Stimulated activated CD4-positive, alpha-beta T cell treated with anti-CD3 and anti-CD28 coated beads, Interleukin-15, amount 100 ng/mL, for 1 hour (primary cell): ENCODE results near the gene CAMKMT.
"Not testable (repeated sequence)": the region's sequence is repeated elsewhere in the genome, so short reads cannot be mapped to it uniquely, and the experiment has no call there.

Source experiments
- DNase-seq, 2 donors: peaks; one replicate each; pipeline ENCODE4 v3.0.0-alpha.2; 2020; ENCODE audit warnings: low read depth in 1 of 2, low spot score in 1 of 2

The CAMKMT gene

GRCh38 chr2:44498551-44498950 is 136.8 kb downstream of the CAMKMT start:
- DNase-seq = no peak

GRCh38 chr2:44505664-44506063 is 143.9 kb downstream of the CAMKMT start:
- not testable (repeated sequence) for DNase-seq

- no peak for DNase-seq
Observed at GRCh38 chr2:44510246-44510645, 148.5 kb downstream of the CAMKMT start.

GRCh38 chr2:44515416-44515815 is 153.7 kb downstream of the CAMKMT start:
- no peak for DNase-seq

DNA sequence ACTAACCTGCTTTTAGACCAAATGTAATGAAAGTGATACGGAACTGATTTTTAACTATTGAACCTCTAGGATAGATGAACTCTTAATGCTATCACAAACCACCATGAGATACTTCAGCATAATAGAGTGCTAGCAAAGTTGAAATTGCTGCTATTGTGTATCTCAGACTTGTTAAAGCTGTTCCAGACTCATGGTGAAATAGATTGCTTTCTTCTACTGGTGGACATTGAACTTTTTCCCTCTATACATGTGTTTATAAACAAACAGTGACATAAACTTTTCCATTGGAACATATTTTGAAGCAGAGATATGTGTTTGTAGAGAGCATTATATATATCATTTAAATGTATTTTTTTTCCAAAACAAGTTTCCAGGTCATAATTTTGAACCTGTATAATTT is 157.3 kb downstream of the CAMKMT start:
- no peak for DNase-seq

DNA sequence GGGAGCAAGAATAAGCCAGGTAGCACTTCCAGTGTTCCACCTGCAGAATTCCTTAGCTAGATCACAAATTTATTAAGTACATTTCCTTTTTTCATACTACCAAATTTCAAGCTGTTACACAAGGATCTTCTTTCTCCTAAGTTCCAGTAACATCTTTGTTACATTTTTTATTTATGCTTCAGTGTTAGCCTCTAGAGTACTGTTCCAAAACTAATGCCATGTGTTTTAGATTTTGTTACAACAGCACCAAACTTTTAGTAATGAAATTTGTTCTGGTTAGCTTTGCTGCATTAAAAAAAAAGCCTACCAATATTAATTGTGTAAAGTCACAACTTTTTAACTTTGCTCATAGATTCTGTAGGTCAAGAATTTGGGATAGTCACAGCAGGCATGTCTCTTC is 161.1 kb downstream of the CAMKMT start:
- DNase-seq = no peak

DNA sequence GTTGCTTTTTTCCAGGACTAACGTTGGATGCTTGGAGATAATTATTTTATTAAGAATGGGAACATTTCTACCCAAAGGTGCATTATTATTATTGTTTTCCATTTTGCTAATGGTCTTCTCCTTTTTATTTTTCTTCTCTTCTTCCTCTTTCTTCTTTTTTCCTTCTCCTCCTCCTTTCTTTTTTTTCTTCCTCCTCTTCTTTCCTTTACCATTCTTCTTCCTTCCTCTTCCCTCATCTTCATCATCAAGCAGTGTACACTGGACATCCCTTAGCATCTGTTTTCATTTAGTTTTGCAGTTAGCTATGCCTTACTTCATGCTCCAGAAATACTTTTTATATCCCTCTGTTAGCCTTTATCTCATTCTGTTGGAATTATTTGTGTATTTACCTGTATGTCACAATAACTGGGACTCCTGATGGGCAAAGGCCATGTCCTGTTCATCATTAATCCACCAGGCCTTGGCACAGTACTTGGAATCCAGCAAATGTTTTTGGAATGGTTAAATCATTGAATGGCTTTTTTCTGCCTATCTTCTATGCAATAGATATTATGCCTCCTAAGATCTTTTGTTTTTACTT is 162.7 kb downstream of the CAMKMT start:
- DNase-seq = no peak

- no peak for DNase-seq
Observed at GRCh38 chr2:44526352-44526751, 164.6 kb downstream of the CAMKMT start.

GRCh38 chr2:44528595-44528994 is 166.8 kb downstream of the CAMKMT start:
- DNase-seq = no peak

DNA sequence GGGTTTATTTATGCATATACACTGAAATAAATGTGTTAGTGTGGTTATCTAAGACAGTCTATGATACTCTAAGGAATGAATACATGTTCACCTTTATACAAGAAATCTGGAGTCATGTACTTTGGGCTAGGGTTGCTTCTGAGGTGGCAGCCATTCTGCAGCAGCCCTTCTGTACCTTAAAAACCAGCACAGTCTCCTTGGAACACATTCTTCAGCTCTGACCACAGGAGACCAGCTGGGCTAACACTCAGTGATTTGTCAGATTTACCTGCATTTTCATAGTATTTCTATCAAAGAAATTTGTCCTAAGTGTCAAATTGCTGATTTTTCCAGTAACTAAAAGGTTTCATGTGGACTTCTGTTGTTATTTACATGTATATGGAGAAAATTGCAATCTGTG is 167.7 kb downstream of the CAMKMT start:
- no peak for DNase-seq

DNA sequence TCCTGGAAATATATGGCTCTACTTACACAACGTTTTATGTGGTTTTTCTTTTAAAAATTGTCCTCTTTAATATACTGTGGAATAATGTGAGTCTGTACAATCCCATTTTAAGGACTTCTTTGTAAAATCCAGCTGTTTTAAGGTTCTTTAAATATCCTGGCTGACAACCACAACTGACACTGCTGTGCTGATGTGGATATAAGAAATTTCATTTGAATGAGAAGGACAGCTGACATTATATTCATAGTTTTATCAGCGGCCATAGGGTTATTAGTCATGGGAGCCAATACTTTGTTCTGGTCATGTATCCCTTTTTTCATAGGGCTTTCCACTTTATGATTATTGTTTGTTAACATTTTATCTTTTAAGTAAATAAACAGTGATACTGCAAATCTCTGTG is 169.5 kb downstream of the CAMKMT start:
- no peak for DNase-seq

DNA sequence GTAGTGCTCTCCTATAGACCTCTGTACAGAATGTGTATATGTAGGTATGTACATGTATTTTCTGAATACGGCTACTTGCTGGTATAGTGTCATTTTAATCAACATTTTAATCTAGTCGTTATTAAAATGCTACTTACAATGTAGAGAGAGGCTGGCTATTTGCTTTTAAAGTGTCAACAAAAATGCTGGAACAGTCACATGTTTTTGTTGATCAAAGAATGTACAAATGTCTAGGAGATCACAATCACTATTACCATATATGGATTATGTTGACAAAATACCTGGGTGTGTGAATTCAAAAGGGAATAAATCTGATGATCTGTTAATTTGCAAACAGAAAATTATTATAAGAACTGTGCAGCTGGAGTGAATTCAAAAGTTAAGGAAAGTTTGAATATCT is 170.3 kb downstream of the CAMKMT start:
- no peak for DNase-seq

GRCh38 chr2:44533508-44533907 is 171.8 kb downstream of the CAMKMT start:
- no peak for DNase-seq

GRCh38 chr2:44535376-44535775 is 173.6 kb downstream of the CAMKMT start:
- DNase-seq = no peak

GRCh38 chr2:44537264-44537663 is 175.5 kb downstream of the CAMKMT start:
- DNase-seq = no peak

DNA sequence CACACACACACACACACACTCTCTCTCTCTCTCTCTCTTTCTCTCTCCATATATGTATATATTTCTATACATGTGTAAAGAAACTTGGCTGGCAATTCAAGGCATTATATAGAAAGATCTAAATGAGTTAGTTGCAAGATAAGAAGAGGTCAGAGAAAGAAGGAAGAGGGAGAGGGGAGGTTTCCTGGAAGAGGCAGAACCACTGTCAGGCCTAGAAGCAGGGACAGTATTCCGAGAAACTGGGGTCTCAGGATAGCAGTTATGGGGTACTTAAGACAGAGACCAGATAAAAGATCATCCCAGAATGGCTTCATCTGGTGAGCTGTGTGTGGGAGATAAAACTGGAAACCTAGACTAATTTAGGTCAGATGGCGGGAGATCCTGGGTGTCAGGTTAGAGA is 180.8 kb downstream of the CAMKMT start:
- DNase-seq = no peak

GRCh38 chr2:44543773-44544725 is 182.3 kb downstream of the CAMKMT start:
- DNase-seq = no peak

DNA sequence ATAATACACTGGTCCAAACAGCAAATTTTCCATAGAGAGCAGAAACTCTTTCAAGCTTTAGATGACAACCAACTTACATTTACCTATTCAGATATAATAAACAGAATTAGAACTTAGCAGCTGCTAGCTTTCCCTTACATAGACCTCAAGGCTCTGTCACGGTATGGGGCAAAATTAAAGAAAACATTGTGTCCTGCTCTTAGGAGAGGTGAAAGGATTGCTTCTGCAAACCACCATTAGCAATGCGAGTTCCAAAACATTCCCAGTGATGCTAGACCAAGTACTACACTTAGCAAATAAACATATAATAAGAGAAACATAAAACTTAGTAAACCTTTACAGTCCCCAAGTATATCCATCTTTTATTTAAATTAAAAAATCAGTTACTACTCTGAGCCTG is 183.3 kb downstream of the CAMKMT start:
- no peak for DNase-seq

- DNase-seq = no peak
Observed at GRCh38 chr2:44546459-44547127, 184.8 kb downstream of the CAMKMT start.

DNA sequence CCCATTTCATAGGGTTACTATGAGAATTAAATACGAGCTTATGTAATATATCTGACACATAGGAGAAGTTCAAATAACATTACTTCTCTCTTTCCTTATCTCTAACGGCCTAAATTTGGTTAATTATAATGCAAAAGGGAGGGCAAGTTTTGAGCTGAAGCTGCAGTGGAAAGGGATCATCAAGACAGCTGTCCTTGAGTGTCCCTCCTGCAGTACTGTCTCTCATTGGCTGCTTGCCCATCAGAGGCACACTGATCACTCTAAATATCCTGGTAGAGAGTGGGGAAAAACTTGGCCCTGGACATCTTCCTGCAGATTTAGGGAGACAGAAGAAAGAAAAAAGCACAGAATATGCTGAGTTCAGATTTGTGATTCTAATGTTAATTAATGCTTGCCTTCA is 186.0 kb downstream of the CAMKMT start:
- DNase-seq = no peak

DNA sequence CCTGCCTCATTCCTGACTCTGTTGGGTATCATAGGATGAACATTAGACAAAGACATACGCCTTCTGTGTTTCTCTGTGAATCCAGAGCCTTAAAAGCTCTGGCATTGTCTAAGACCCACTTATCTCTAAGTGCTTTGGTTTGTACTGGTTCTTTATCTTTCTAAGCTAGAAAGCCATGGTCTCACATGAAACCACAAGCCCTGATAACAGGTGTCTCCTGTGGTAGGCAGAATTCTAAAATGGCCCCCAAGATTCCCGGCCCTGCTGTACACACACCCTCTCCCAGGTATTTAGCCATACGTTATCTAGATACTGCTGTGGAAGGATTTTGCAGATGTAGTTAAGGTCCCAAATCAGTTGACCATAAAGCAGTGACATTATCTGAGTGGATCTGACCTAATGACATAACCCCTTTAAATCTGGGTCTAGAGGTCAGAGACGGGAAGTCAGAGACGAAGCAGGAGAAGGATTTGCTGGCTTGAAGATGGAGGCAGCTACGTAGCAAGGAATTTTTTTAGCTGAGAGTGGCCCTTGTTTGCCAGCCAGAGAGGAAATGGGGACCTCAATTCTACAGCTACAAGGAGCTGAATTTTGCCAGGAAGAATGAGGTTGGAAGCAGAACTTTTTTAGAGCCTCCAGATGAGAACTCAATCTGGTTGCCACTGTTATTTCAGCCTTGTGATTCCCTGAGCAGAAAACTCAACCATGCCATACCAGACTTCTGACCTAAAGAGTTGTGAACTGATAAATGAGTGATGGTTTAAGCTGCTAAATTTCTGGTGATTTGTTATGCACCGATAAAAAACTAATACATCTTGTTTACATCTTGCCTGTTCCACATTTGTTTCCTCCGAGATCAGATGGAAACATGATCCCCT is 186.7 kb downstream of the CAMKMT start:
- DNase-seq = no peak
